CMK (cell line): ENCODE measurements around the gene IL10.
"Not testable (repeated sequence)": the region's sequence is repeated elsewhere in the genome, so short reads cannot be mapped to it uniquely, and the experiment has no call there.

Source experiments
- DNase-seq: peaks from one replicate; pipeline ENCODE4 v3.0.0-alpha.2; 2010; ENCODE audit warnings: low read depth

Gene IL10

GRCh38 chr1:206793620-206794019 is 21.3 kb upstream of the IL10 start:
- DNase-seq, result no peak

GRCh38 chr1:206792939-206793607 is 20.8 kb upstream of the IL10 start:
- DNase-seq, result no peak

- no peak for DNase-seq
These were observed 18.4 kb upstream of the IL10 start for GRCh38 chr1:206790502-206791250.

DNA sequence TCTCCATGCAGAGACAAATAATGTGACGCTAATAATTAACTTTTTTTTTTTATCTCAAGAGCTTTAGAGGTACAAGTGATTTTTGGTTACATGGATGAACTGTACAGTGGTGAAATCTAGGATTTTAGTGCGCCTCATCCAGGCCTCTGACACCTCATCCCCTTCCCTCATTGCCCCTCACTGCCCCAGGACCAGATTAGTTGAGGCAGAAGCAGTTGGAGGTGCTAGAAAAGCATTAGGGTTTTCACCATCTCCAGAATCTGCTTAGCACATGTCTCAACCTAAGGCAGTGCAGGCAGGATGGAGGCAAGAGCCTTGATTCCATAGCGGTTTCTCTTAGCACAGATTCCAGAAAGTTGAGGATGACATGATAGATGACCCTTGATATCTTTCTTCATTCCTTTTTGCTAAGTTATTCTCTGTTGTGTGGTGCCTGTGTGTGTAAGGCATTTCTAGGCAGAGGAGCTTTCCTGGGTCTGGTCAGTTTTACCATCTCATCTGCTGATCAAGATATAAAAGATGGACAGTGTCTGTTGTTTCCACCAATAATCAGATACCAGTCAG is 16.3 kb upstream of the IL10 start:
- no peak for DNase-seq

- DNase-seq, result no peak
These were observed 15.6 kb upstream of the IL10 start for GRCh38 chr1:206787891-206788290.

GRCh38 chr1:206786212-206786886 is 14.1 kb upstream of the IL10 start:
- DNase-seq, result no peak

DNA sequence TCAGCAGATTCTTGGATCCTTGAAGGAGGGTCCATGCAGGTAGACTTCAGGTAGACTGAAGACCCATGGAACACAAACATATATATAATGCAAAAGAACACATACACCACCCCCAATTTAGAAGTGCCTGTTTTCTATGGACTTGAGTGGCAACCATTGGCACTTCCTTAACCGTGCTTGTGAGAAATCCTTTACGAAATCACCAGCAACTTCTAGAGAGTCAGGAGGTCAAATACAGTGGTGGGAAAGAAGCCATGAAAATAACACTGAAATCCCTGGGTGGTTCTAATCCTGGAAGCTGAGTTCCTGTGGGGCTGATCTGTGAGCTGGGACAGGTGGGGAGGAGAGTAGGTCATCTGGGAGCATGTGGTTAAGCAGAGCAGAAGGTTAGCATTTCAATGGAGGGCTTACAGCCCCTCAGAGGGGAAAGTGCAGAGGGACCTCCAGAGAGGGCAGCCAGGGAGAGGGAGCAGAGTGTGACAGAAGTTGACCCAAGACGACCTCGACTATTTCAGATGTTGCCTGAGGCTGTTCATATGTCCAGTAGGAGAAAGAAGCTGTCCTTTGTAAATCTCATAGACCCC is 13.0 kb upstream of the IL10 start:
- no peak for DNase-seq

GRCh38 chr1:206784471-206784903 is 12.2 kb upstream of the IL10 start:
- DNase-seq, result no peak

GRCh38 chr1:206783506-206783905 is 11.2 kb upstream of the IL10 start:
- no peak for DNase-seq

- DNase-seq, result no peak
These were observed 10.2 kb upstream of the IL10 start for GRCh38 chr1:206782448-206782847.

DNA sequence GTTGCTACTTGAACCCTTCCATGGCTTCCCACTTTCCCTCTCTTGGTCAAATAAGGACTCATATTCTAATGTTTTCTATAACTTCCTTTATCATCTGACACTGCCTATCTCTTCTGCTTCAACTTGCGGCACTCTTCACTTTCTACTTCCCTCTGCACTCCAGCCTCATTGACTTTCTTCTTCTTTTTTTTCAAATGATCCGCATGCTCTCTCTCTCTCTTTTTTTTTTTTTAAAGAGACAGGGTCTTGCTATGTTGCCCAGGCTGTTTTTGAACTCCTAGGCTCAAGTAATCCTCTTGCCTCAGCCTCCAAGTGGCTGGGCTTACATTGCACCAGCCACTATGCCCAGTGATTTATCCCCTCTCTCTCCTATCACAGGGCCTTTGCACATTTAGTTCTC is 7.3 kb upstream of the IL10 start:
- DNase-seq, result no peak

DNA sequence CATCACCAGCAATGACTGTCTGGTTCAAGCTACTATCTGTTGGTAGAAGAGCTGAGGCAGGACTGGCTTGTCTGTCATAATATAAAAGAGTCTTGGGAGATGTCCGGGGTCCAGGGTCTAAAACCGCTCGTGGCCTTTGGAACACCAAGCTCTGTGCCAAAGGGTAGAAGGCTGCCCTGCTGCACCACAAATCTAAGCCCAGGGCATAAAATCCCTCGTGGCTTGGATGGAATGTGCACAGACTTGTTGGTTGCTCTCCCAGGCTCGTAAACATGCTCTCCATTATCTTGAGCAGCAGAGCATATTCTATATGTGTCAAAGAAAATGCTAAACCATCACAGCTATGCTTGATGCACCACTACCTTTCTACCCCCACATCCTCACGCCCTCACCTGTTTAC is 6.6 kb upstream of the IL10 start:
- not testable (repeated sequence) for DNase-seq

DNA sequence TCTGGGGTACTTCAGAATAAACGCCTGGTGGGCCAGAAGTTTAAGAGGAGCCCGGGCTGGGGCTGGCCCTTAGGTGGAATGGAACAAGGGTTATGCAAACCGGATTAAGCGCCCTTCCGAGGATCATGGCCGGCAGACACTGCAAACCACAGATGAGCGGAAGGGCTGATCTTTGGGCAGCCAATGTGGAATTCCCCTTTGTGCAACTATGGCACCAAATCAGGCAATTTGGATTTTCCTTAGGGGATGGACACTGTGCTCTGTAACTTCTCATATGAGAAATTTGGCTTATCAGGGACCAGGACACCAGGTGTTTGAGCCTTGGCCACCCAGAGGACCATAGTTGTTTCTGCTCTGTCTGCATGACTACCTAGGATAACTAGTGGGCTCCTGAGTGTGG is 5.7 kb upstream of the IL10 start:
- DNase-seq, result no peak

DNA sequence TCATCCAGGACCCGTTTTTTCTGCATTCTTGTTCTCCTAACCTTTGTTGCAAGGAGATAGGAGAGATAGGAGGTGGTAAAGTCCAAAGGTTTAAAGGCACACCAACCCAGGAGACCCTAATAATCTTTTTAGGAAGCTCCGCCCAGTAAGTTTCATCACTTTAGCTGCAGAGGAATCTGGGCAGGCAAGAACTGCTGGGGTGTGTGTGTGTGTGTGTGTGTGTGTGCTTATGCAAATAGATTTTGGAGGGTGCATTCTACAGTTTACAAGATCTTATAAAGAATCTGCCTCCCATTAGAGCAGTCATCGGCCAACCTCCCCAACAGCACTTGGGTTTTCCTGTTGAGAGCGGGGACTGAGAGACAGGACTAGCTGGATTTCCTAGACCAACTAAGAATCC is 3.9 kb upstream of the IL10 start:
- DNase-seq, result no peak

DNA sequence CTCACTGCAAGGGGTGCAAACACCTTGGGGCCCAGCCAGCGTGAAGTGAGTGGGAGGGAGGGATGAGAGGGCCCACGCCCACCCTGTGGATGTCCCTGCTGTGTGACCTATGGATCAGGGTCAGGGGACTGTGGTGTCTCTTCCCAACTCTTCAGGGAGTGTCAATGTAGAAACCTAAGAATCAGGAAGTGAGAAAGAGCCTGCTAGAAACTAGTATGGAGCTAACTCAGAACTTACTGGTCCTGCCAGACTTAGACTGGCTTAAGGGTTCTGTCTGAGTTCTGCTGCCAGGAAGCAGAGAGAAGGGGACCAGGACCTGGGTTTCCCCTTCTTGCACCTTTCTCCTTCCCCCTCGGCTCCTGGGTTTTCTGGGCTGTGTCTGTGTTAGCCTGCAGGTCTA is 1.8 kb upstream of the IL10 start:
- no peak for DNase-seq

GRCh38 chr1:206771338-206771692 is 979 bp downstream of the IL10 start:
- DNase-seq, result no peak

DNA sequence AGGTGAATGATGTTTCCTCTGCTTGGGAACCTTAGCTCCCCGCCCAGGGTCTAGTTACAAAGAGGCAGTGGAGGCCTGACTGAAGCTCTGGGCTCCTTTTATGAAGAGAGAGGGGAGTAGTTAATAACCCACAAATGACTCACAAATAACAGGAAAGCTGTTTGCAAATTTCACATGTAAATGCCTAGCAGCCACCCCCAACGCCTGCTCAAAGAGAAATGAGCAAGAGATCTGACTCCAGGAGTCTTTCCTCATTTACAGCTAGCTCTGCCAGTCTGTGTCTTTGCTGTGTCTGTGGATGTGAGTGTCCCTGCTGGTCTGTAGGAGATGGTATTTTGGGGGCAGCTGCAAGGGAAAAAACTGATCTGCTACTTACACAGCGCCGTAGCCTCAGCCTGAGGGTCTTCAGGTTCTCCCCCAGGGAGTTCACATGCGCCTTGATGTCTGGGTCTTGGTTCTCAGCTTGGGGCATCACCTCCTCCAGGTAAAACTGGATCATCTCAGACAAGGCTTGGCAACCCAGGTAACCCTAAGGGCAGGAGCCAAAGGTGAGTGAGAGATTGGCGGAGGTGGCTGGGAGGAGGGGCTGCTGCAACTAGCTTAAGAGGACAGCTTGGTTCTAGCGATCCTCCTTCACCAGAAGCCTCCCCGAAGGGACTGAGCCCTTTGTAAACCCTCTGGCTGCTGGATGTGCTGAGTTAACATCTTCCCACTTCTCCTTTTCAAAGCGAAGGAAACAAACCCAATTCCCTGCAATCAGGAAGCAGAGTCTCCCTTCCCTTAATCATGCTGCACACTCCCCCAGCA is 1.6 kb downstream of the IL10 start, which contains the start of gene IL19:
TSS of gene IL19 (plus strand) at position 243 of the 807 bp plus-strand sequence. CDS start 65,890 bp downstream, outside the sequence.
- DNase-seq, result no peak

DNA sequence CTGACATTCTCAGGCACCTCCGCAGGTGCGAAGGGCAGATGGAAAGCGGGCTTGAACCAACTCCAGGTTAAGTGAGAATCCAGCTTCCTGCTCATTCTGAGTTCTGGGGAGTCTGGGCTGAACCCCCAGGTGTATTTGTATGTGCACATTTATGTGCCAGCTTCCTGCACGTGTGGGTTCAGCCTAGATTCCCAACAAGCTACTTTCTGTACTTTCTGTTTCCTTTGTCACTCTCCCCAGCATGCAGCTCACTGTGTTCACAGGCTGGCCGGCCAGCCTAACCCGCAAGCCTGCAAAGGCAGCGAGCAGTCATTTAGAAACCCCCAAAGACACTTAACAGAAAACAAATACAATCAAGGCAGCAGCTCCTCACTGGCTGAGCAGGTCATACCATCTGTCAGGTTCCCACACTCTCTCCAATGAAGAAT is 3.0 kb downstream of the IL10 start:
- no peak for DNase-seq

DNA sequence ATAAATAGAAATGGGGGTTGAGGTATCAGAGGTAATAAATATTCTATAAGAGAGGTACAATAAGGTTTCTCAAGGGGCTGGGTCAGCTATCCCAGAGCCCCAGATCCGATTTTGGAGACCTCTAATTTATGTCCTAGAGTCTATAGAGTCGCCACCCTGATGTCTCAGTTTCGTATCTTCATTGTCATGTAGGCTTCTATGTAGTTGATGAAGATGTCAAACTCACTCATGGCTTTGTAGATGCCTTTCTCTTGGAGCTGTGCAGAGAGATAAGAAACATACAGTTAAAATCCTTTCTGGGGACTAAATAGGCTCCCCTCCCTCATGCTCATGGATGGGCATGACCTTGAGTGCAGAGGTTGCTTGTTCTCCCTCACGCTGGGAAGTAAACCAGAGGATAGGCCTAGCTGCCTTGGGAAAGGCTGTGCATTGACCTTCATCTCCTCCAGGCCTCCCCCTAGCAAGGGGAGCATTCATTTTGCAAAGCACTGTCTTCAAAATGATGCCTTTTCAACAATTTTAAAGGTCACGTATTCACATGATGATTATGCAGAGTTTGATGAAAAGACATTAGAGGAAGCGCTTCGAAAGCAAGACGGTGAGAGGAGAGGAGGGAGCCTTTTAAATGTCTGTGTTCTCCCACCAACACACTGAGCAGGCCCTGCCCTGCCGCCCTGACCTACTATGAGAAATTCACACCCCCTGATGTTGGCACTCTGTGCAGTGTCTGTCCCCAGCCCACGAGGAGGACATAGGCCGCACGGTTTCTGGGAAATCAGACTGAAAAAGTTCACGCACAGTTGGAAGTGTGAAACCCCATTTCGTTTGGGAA is 3.6 kb downstream of the IL10 start:
- DNase-seq, result no peak

- DNase-seq, result peak; percentile 79
These were observed 5.9 kb downstream of the IL10 start for GRCh38 chr1:206766251-206766856.
